ENCODE data around the gene MS4A2. TPM values are rescaled to one million over a fixed set of nuclear protein-coding genes. Genes with fewer than 3 reads are reported as not detected.

MS4A2 gene
- total RNA-seq, 1 donor from 2014 or later: 0.67 TPM

DNA sequence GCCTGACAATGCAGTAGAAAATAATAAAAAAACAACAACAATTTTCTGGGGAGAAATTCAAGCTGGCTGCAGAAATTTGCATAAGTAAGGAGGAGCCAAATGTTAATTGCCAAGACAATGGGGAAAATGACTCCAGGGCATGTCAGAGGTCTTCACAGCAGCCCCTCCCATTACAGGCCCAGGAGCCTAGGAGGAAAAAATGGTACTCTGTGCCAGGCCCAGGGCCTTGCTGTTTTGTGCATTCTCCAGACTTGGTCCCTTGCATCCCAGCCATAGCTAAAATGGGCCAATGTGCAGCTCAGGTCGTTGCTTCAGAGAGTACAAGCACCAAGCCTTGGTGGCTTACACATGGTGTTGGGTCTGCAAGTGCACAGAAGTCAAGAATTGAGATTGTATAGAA, 45.5 kb downstream of the MS4A2 start:
- intact Hi-C loops (cut with DNase I): loop anchor here (5.0 kb wide), 1 partner anchor 312 kb away; no protein-coding TSS in a partner anchor
- DNase-seq (ENCODE audit: low spot score): no peak

DNA sequence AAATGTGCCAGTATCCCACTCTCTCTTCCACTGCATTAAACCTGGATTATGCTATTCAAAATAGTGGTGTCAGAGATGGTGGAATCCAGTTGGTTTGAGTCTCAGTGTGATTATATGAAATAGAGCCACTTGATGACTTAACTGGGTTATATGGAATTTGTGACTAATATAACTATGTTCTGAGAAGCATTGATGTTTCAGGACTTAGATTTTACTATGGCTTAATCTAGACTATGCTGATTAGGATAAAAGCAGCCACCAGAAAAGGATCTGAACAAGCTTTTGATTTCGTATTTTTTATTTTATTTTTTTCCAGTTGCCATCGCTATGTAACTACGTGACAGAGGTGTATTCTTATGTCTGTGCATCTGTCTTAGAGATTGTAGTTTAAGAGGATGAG, 55.3 kb downstream of the MS4A2 start:
- intact Hi-C loops (cut with DNase I): no loop called here
- DNase-seq (ENCODE audit: low spot score): no peak

DNA sequence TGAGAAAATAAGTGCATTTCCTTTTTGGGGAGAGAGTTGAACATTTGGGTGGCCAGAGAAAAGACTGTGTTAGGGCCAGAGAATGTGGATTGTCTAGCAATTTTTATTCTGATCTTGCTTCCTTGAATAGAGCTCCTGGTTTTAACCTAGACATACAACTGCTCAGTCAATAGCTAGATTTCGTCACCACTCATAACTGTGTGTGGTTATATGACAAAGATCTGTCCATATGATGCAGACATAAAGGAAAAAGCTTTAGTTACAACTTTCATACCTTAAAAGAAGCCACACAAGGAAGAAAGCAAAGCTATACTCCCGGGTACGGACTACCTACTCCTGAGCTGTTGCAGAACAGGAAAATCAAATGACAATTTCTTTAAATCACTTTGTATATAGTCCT, 57.2 kb downstream of the MS4A2 start:
- DNase-seq (ENCODE audit: low spot score): no peak
- intact Hi-C loops (cut with DNase I): no loop called here

Other genes starting within 250 kb of the MS4A2 start
- not detected for gene CBLIF, start 243.2 kb upstream of the MS4A2 start, total RNA-seq
- gene TCN1, start 222.2 kb upstream of the MS4A2 start, total RNA-seq: not detected
- gene OOSP3, start 209.9 kb upstream of the MS4A2 start, total RNA-seq: not detected
- not detected for gene OOSP1, start 150.2 kb upstream of the MS4A2 start, total RNA-seq
- not detected for gene OOSP4A, start 124.6 kb upstream of the MS4A2 start, total RNA-seq
- gene OOSP4B, start 71.5 kb upstream of the MS4A2 start, total RNA-seq: not detected
- not detected for gene OOSP2, start 48.3 kb upstream of the MS4A2 start, total RNA-seq
- gene MS4A3, start 32.0 kb upstream of the MS4A2 start, total RNA-seq: 0.57 TPM
- 22.2 TPM for gene MS4A6A, start 94.4 kb downstream of the MS4A2 start, total RNA-seq
- gene MS4A4E, start 154.5 kb downstream of the MS4A2 start, total RNA-seq: 0.62 TPM
- 8.8 TPM for gene MS4A4A, start 192.0 kb downstream of the MS4A2 start, total RNA-seq
- gene MS4A6E, start 238.6 kb downstream of the MS4A2 start, total RNA-seq: not detected